ENCODE results near the gene RMRP.

GRCh38 chr9:35611230-35611797, 46.5 kb downstream of the RMRP start:
- TF ChIP-seq CTCF (IDR thresholded peaks at IDR 0.05; ENCODE audit: low read length): peak; percentile 76
- no peak for TF ChIP-seq EZH2 (IDR thresholded peaks at IDR 0.05; ENCODE audit: borderline replicate concordance, low read length)

Data from OCI-LY1 (cell line).